CD14-positive monocyte (primary cell): Measurements from ENCODE around the gene GARIN3. TPM values are rescaled to one million over a fixed set of nuclear protein-coding genes. Genes with fewer than 3 reads are reported as not detected.

Experiments used
- DNase-seq, 3 donors: peaks; one replicate each; pipeline ENCODE4 v3.0.0-alpha.2; 2011 to 2022
- H2AFZ ChIP-seq: 2 replicates; pipeline ENCODE4 v1.6.0; 2012; ENCODE audit warnings: mild to moderate bottlenecking, low read depth, low read length, inconsistent platforms; ENCODE audit not compliant: insufficient read depth, poor library complexity, severe bottlenecking
- H3K27ac ChIP-seq, 2 donors: 1 replicate in 1 of 2; 2 replicates in 1 of 2; pipeline ENCODE4 v1.5.1; 2012 to 2013; ENCODE audit warnings: low read length in 2 of 2, control low read depth in 1 of 2, inconsistent platforms in 1 of 2, low read depth in 1 of 2, mild to moderate bottlenecking in 1 of 2
- H3K27me3 ChIP-seq, 2 donors: one replicate each; pipeline versions ENCODE4 v1.6.0 to v1.6.1; 2011 to 2013; ENCODE audit warnings: low read length in 2 of 2; ENCODE audit not compliant: control insufficient read depth in 2 of 2, insufficient read depth in 2 of 2
- H3K36me3 ChIP-seq, 2 donors: replicated peaks in 1 of 2; 1 replicate in 1 of 2; 2 replicates in 1 of 2; pipeline versions ENCODE4 v1.5.1 to v1.6.1; 2012 to 2013; ENCODE audit warnings: low read length in 2 of 2, control low read depth in 1 of 2, inconsistent platforms in 1 of 2, mild to moderate bottlenecking in 1 of 2; ENCODE audit not compliant: insufficient read depth in 2 of 2, control insufficient read depth in 1 of 2
- H3K4me1 ChIP-seq, 2 donors: 1 replicate in 1 of 2; 2 replicates in 1 of 2; pipeline versions ENCODE4 v1.5.1 to v1.6.1; 2012 to 2013; ENCODE audit warnings: low read length in 2 of 2, control low read depth in 1 of 2, inconsistent platforms in 1 of 2, mild to moderate bottlenecking in 1 of 2, moderate library complexity in 1 of 2; ENCODE audit not compliant: insufficient read depth in 2 of 2, control insufficient read depth in 1 of 2
- H3K4me2 ChIP-seq: replicated peaks from 2 replicates; pipeline ENCODE3; 2012; ENCODE audit warnings: low read length, moderate library complexity, mild to moderate bottlenecking; ENCODE audit not compliant: poor library complexity, severe bottlenecking; ENCODE audit errors: extremely low read depth
- H3K4me3 ChIP-seq, 3 experiments: fragments of 200-600 bp in 1 of 3; sonication (generic) in 1 of 3; replicated peaks in 1 of 3; 1 replicate in 2 of 3; 2 replicates in 1 of 3; pipeline ENCODE4 v1.5.1; 2011 to 2013; ENCODE audit warnings: low read length in 3 of 3, mild to moderate bottlenecking in 3 of 3, control low read depth in 2 of 3, low read depth in 2 of 3, inconsistent platforms in 1 of 3, moderate library complexity in 1 of 3
- H3K79me2 ChIP-seq: 2 replicates; pipeline ENCODE4 v1.6.0; 2012; ENCODE audit warnings: mild to moderate bottlenecking, control low read depth, inconsistent platforms, low read length, moderate library complexity; ENCODE audit not compliant: insufficient read depth
- H3K9ac ChIP-seq: 2 replicates; pipeline ENCODE4 v1.6.0; 2017; ENCODE audit warnings: low read length, mild to moderate bottlenecking; ENCODE audit not compliant: insufficient read depth, poor library complexity, severe bottlenecking
- H3K9me3 ChIP-seq, 2 donors: replicated peaks in 1 of 2; 1 replicate in 1 of 2; 2 replicates in 1 of 2; pipeline versions ENCODE4 v1.5.1 to v1.6.1; 2012 to 2013; ENCODE audit warnings: low read length in 2 of 2, control low read depth in 1 of 2; ENCODE audit not compliant: control insufficient read depth in 1 of 2, insufficient read depth in 1 of 2
- H4K20me1 ChIP-seq: 2 replicates; pipeline ENCODE4 v1.6.0; 2012; ENCODE audit warnings: mild to moderate bottlenecking, low read length, control low read depth, moderate library complexity; ENCODE audit not compliant: insufficient read depth
- H3K27ac Mint-ChIP-seq, 7 donors: one replicate each; pipeline ENCODE4 v1.8.0; 2020; ENCODE audit warnings: mild to moderate bottlenecking in 7 of 7, mixed read lengths in 7 of 7, moderate library complexity in 6 of 7, inconsistent platforms in 2 of 7
- H3K27me3 Mint-ChIP-seq, 3 donors: one replicate each; pipeline ENCODE4 v1.8.0; 2021 to 2022; ENCODE audit warnings: low read depth in 3 of 3, mild to moderate bottlenecking in 3 of 3, mixed read lengths in 3 of 3, moderate library complexity in 3 of 3, inconsistent platforms in 1 of 3
- H3K36me3 Mint-ChIP-seq, 2 donors: one replicate each; pipeline ENCODE4 v1.8.0; 2020; ENCODE audit warnings: mixed read lengths in 2 of 2, inconsistent platforms in 1 of 2, mild to moderate bottlenecking in 1 of 2
- H3K4me1 Mint-ChIP-seq: one replicate; pipeline ENCODE4 v1.8.0; 2020; ENCODE audit warnings: mild to moderate bottlenecking, mixed read lengths
- H3K4me3 Mint-ChIP-seq, 2 donors: one replicate each; pipeline ENCODE4 v1.8.0; 2020; ENCODE audit warnings: mild to moderate bottlenecking in 2 of 2, mixed read lengths in 2 of 2, moderate library complexity in 1 of 2
- H3K9me3 Mint-ChIP-seq, 7 donors: one replicate each; pipeline ENCODE4 v1.8.0; 2020 to 2022; ENCODE audit warnings: mixed read lengths in 7 of 7, mild to moderate bottlenecking in 6 of 7, moderate library complexity in 6 of 7, inconsistent platforms in 2 of 7
- WGBS: methylation state at CpG from one replicate; pipeline ENCODE4 v1.1.5; 2013; ENCODE audit warnings: missing lambda C conversion rate; ENCODE audit not compliant: insufficient coverage; 5-methylcytosine and 5-hydroxymethylcytosine counted together
- intact Hi-C, 2 donors: fragments of 100-400 bp; cut with micrococcal nuclease; formaldehyde crosslinking; loops; one replicate each; pipeline versions ENCODE4 v1.15.0 to v1.15.1; 2023
- polyA plus RNA-seq, 3 donors: library from polyadenylated mRNA; depleted of rRNA in 1 of 3; unstranded in 2 of 3; stranded (reverse) in 1 of 3; fragments of 300-500 nt in 2 of 3; fragments of >200 nt in 1 of 3; fragmentation: Illumina TruSeq in 2 of 3; gene quantifications; 1 replicate in 2 of 3; 2 replicates in 1 of 3; pipeline ENCODE4 v1.2.3, GENCODE V29; 2012 to 2021
- TF ChIP-seq, protein P1 (sequence below): fragments of 200-600 bp; IDR thresholded peaks from one replicate; pipeline ENCODE4 v1.8.0; 2022; ENCODE audit warnings: antibody characterized with exemption, mild to moderate bottlenecking

Gene GARIN3
- polyA plus RNA-seq, 3 donors, result not detected

DNA sequence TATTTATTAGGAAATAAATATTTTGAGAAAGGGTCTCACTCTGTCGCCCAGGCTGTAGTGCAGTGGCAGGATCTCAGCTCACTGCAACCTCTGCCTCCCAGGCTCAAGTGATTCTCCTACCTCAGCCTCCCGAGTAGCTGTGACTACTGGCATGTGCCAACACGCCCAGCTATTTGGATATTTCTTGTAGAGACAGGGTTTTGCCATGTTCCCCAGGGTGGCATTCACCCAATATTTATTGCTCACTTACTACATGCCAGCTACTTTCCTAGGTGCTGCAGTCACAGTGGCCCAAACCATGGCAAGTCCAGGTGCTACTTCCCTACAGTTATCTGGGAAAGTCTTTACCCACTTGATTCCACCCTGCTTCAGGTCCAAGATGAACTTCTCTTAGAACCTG lies 15.1 kb downstream of the GARIN3 start:
- Histone ChIP-seq H3K9me3 (no peaks in the 10 kb centered on the region), H3K4me1 (no peaks in the 10 kb centered on the region), H3K27ac (no peak overlapping the region), H3K4me2 (no peak overlapping the region), H3K79me2 (no peaks in the 10 kb centered on the region), H3K36me3 (no peaks in the 10 kb centered on the region), H3K9ac (no peak overlapping the region), H2AFZ (no peak overlapping the region), H3K4me3 (no peak overlapping the region), H3K27me3 (no peaks in the 10 kb centered on the region), H4K20me1 (no peaks in the 10 kb centered on the region)
- no peak overlapping the region for H3K27ac Mint-ChIP-seq
- H3K4me1 Mint-ChIP-seq, result peaks cover 2% of the 10 kb centered on the region
- H3K4me3 Mint-ChIP-seq, result no peak overlapping the region
- peaks cover 4 to 13% (median 7%) of the 10 kb centered on the region in 3 donors for H3K27me3 Mint-ChIP-seq
- intact Hi-C loops, result no loop called here
- no peaks in the 10 kb centered on the region for H3K9me3 Mint-ChIP-seq
- no CpG with 5 or more reads among the region's 3 CpGs for WGBS
- TF ChIP-seq, protein P1, sequence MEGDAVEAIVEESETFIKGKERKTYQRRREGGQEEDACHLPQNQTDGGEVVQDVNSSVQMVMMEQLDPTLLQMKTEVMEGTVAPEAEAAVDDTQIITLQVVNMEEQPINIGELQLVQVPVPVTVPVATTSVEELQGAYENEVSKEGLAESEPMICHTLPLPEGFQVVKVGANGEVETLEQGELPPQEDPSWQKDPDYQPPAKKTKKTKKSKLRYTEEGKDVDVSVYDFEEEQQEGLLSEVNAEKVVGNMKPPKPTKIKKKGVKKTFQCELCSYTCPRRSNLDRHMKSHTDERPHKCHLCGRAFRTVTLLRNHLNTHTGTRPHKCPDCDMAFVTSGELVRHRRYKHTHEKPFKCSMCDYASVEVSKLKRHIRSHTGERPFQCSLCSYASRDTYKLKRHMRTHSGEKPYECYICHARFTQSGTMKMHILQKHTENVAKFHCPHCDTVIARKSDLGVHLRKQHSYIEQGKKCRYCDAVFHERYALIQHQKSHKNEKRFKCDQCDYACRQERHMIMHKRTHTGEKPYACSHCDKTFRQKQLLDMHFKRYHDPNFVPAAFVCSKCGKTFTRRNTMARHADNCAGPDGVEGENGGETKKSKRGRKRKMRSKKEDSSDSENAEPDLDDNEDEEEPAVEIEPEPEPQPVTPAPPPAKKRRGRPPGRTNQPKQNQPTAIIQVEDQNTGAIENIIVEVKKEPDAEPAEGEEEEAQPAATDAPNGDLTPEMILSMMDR, result no peak
- no peaks in the 10 kb centered on the region for H3K36me3 Mint-ChIP-seq
- no peak for DNase-seq

DNA sequence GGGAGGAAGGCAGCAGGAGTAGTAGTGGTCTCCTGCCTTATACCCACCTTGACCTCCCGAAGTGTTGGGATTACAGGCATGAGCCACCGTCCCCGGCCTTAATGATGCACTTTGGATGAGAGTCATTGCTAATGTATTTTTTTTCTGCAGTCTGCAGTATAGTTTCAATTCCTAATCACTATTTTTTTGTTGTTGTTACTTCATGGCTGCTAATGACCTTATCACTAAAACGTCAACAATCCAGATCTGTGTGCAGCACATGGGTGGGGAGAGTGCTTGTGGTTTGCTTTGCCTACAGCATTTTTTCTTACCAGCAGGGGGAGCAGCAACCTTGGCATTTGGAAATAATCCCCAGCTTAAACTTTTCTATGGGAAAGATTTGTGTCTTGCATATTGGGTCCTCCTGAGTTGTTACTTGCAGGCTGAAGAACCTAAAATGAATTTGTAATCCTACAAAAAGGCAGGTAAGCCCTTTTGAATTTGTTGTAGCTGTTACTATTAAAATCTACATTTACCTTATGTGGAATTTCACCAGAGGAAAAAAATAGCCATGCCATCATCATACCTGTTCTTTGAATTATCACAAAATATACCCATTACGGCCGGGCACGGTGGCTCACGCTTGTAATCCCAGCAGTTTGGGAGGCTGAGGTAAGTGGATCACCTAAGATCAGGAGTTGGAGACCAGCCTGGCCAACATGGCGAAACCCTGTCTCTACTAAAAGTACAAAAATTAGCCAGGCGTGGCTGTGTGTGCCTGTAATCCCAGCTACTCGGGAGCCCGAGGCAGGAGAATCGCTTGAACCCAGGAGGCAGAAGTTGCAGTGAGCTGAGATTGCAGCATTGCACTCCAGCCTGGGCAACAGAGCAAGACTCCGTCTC lies 17.1 kb downstream of the GARIN3 start:
- Histone ChIP-seq H3K4me2 (no peak overlapping the region), H3K79me2 (no peaks in the 10 kb centered on the region), H2AFZ (no peak overlapping the region), H3K27ac (no peak overlapping the region), H3K36me3 (no peaks in the 10 kb centered on the region), H3K4me1 (peaks cover 0 to 1% of the 10 kb centered on the region in 2 donors), H3K9ac (no peak overlapping the region), H3K27me3 (no peaks in the 10 kb centered on the region), H3K4me3 (no peak overlapping the region), H3K9me3 (no peaks in the 10 kb centered on the region), H4K20me1 (no peaks in the 10 kb centered on the region)
- Mint-ChIP-seq H3K9me3 (no peaks in the 10 kb centered on the region), H3K27me3 (peaks cover 4 to 7% (median 5%) of the 10 kb centered on the region in 3 donors), H3K27ac (no peak overlapping the region), H3K4me1 (peaks cover 3% of the 10 kb centered on the region), H3K36me3 (no peaks in the 10 kb centered on the region), H3K4me3 (no peak overlapping the region)
- intact Hi-C loops, result loop anchor here in 1 of 2 donors (10.0 kb wide), 2 partner anchors 106 to 306 kb away; no protein-coding TSS in a partner anchor
- TF ChIP-seq, protein P1, result peak; percentile 89
- DNase-seq, result peak; percentile 49 to 61 (median 60)
- WGBS, result 93% methylated on average over 4 of the region's 14 CpGs
